ENCODE results near the gene DCTN3.

DCTN3 gene

GRCh38 chr9:34628656-34629490 lies 8.6 kb upstream of the DCTN3 start, which contains the start of gene ARID3C:
Gene ARID3C (minus strand): TSS chr9:34629066. CDS start chr9:34628014, 1,052 bp downstream.
- TF ChIP-seq, protein P1, sequence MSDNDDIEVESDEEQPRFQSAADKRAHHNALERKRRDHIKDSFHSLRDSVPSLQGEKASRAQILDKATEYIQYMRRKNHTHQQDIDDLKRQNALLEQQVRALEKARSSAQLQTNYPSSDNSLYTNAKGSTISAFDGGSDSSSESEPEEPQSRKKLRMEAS (IDR thresholded peaks at IDR 0.05) = peak; percentile 40; the same call in 1 of the 2 replicates
- TF ChIP-seq EP300 (IDR thresholded peaks at IDR 0.05; ENCODE audit: borderline replicate concordance) (no peak), TAF1 (IDR thresholded peaks at IDR 0.05; ENCODE audit: low read depth) (no peak), EGR1 (IDR thresholded peaks at IDR 0.05) (0 out of 2 replicates have a peak, but pooled peaks have one; percentile 40), TCF12 (IDR thresholded peaks at IDR 0.05; ENCODE audit: low read depth) (no peak), CEBPB (IDR thresholded peaks at IDR 0.05) (no peak), FOXM1 (IDR thresholded peaks at IDR 0.05; ENCODE audit: borderline replicate concordance, low read depth) (no peak), CREB1 (IDR thresholded peaks at IDR 0.05; ENCODE audit: low read depth) (no peak), RAD21 (IDR thresholded peaks at IDR 0.05; ENCODE audit: low read depth) (no peak; the same call in 1 of the 2 replicates), NFIC (IDR thresholded peaks at IDR 0.05) (no peak), TEAD4 (IDR thresholded peaks at IDR 0.05) (no peak), ZBTB7A (IDR thresholded peaks at IDR 0.05; ENCODE audit: low read depth) (no peak), YY1 (IDR thresholded peaks at IDR 0.05; ENCODE audit: low read depth) (no peak)
- TF ChIP-seq, protein P2, sequence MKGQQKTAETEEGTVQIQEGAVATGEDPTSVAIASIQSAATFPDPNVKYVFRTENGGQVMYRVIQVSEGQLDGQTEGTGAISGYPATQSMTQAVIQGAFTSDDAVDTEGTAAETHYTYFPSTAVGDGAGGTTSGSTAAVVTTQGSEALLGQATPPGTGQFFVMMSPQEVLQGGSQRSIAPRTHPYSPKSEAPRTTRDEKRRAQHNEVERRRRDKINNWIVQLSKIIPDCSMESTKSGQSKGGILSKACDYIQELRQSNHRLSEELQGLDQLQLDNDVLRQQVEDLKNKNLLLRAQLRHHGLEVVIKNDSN (IDR thresholded peaks at IDR 0.05) = no peak
- TF ChIP-seq, protein P3, sequence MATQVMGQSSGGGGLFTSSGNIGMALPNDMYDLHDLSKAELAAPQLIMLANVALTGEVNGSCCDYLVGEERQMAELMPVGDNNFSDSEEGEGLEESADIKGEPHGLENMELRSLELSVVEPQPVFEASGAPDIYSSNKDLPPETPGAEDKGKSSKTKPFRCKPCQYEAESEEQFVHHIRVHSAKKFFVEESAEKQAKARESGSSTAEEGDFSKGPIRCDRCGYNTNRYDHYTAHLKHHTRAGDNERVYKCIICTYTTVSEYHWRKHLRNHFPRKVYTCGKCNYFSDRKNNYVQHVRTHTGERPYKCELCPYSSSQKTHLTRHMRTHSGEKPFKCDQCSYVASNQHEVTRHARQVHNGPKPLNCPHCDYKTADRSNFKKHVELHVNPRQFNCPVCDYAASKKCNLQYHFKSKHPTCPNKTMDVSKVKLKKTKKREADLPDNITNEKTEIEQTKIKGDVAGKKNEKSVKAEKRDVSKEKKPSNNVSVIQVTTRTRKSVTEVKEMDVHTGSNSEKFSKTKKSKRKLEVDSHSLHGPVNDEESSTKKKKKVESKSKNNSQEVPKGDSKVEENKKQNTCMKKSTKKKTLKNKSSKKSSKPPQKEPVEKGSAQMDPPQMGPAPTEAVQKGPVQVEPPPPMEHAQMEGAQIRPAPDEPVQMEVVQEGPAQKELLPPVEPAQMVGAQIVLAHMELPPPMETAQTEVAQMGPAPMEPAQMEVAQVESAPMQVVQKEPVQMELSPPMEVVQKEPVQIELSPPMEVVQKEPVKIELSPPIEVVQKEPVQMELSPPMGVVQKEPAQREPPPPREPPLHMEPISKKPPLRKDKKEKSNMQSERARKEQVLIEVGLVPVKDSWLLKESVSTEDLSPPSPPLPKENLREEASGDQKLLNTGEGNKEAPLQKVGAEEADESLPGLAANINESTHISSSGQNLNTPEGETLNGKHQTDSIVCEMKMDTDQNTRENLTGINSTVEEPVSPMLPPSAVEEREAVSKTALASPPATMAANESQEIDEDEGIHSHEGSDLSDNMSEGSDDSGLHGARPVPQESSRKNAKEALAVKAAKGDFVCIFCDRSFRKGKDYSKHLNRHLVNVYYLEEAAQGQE (IDR thresholded peaks at IDR 0.05; ENCODE audit: low read depth) = no peak

DNA sequence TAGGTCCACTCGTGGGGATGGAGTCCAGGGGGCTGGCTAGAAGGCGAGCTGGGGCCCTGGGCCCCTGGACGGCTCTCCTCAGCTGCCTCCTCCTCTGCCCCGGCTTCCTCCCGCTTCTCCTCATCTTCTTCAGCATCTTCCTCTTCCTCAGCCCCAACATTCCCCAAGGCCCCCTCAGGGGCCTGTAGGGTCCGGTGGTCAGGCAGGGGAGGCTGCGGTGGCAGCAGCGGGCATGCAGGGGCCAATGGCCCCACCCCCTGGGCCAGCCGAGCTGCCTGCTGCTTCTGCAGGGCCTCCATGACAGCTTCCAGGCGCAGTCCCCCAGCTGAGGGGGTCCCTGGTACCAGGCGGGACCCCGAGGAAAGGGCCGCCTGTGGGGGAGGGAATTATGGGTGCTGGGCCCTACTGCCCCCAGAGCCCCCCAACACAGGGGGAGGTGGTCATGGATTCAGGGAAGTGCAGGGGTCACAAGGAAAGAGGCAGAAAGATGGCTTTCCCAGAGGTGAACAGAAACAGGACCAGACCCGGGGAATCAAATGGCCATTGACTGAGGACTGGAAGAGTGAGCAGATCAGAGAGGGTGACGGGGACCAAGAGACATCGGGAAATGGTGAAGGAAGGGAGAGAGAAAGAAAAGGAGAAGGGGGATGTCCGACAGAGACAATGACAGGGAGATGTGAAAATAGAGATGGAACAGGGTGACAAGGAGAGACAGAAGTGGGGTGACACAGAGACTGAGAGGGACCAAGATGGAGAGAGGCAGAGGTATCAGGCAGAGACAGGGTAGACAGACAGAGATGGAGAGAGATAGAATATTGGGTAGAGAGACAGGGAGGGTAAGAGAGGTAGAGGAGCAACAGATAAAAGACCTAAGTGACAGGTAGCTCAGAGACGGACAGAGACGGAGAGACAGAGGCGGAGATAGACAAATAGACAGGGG lies 7.7 kb upstream of the DCTN3 start:
- TF ChIP-seq ZBTB7A (IDR thresholded peaks at IDR 0.05; ENCODE audit: low read depth) (no peak), TAF1 (IDR thresholded peaks at IDR 0.05; ENCODE audit: low read depth) (no peak), FOXM1 (IDR thresholded peaks at IDR 0.05; ENCODE audit: borderline replicate concordance, low read depth) (no peak), TEAD4 (IDR thresholded peaks at IDR 0.05) (no peak), NFIC (IDR thresholded peaks at IDR 0.05) (no peak)
- TF ChIP-seq, protein P2 (IDR thresholded peaks at IDR 0.05) = no peak

GRCh38 chr9:34625186-34625486 lies 4.8 kb upstream of the DCTN3 start:
- TF ChIP-seq, protein P3 (IDR thresholded peaks at IDR 0.05; ENCODE audit: low read depth) = no peak
- TF ChIP-seq ZBTB7A (IDR thresholded peaks at IDR 0.05; ENCODE audit: low read depth) = no peak
- TF ChIP-seq TAF1 (IDR thresholded peaks at IDR 0.05; ENCODE audit: low read depth) = no peak
- no peak for TF ChIP-seq EGR1 (IDR thresholded peaks at IDR 0.05)
- no peak for TF ChIP-seq RAD21 (IDR thresholded peaks at IDR 0.05; ENCODE audit: low read depth)
- no peak for TF ChIP-seq FOXM1 (IDR thresholded peaks at IDR 0.05; ENCODE audit: borderline replicate concordance, low read depth)
- TF ChIP-seq YY1 (IDR thresholded peaks at IDR 0.05; ENCODE audit: low read depth) = no peak
- no peak for TF ChIP-seq TCF12 (IDR thresholded peaks at IDR 0.05; ENCODE audit: low read depth)
- no peak for TF ChIP-seq CREB1 (IDR thresholded peaks at IDR 0.05; ENCODE audit: low read depth)
- TF ChIP-seq, protein P2 (IDR thresholded peaks at IDR 0.05) = no peak
- TF ChIP-seq, protein P1 (IDR thresholded peaks at IDR 0.05) = no peak
- no peak for TF ChIP-seq CEBPB (IDR thresholded peaks at IDR 0.05)

GRCh38 chr9:34624475-34625185 lies 4.3 kb upstream of the DCTN3 start:
- TF ChIP-seq YY1 (IDR thresholded peaks at IDR 0.05; ENCODE audit: low read depth) (no peak), CREB1 (IDR thresholded peaks at IDR 0.05; ENCODE audit: low read depth) (no peak), ZBTB7A (IDR thresholded peaks at IDR 0.05; ENCODE audit: low read depth) (no peak), FOXM1 (IDR thresholded peaks at IDR 0.05; ENCODE audit: borderline replicate concordance, low read depth) (no peak), TAF1 (IDR thresholded peaks at IDR 0.05; ENCODE audit: low read depth) (no peak), CEBPB (IDR thresholded peaks at IDR 0.05) (no peak), TCF12 (IDR thresholded peaks at IDR 0.05; ENCODE audit: low read depth) (no peak), NFIC (IDR thresholded peaks at IDR 0.05) (no peak), TEAD4 (IDR thresholded peaks at IDR 0.05) (no peak), RAD21 (IDR thresholded peaks at IDR 0.05; ENCODE audit: low read depth) (no peak), EP300 (IDR thresholded peaks at IDR 0.05; ENCODE audit: borderline replicate concordance) (no peak), EGR1 (IDR thresholded peaks at IDR 0.05) (no peak)
- TF ChIP-seq, protein P3 (IDR thresholded peaks at IDR 0.05; ENCODE audit: low read depth) = no peak
- TF ChIP-seq, protein P2 (IDR thresholded peaks at IDR 0.05) = no peak
- TF ChIP-seq, protein P1 (IDR thresholded peaks at IDR 0.05) = no peak

All from Ishikawa (cell line).